HEK293 (cell line): ENCODE data around the gene REEP6.

Experiments
- CTCF ChIA-PET: fragments of 350-600 bp; formaldehyde crosslinking; extraction: SDS; loops from one replicate; lab custom pipeline; 2021; ENCODE audit warnings: antibody characterized with exemption; lab: Yijun Ruan, JAX
- POLR2A ChIA-PET: fragments of 300-600 bp; formaldehyde crosslinking; extraction: SDS; loops from one replicate; lab custom pipeline; 2020; ENCODE audit warnings: antibody characterized with exemption, inconsistent platforms; lab: Yijun Ruan, JAX
- H3K27ac ChIP-seq: fragments of 200-500 bp; sonication (Bioruptor generic); 2 replicates; pipeline ENCODE4 v1.5.1; 2014; ENCODE audit warnings: low read depth, low read length, control low read depth, inconsistent platforms; ENCODE audit errors: extremely low read depth
- H3K36me3 ChIP-seq, 2 experiments: fragments of 200-500 bp in 1 of 2; sonication (Bioruptor generic) in 1 of 2; 1 replicate in 1 of 2; 2 replicates in 1 of 2; pipeline ENCODE4 v1.5.1; 2014 to 2017; ENCODE audit warnings: inconsistent platforms in 2 of 2, low read length in 2 of 2; ENCODE audit not compliant: control insufficient read depth in 2 of 2, insufficient read depth in 1 of 2
- H3K4me1 ChIP-seq: fragments of 200-500 bp; sonication (Bioruptor generic); 2 replicates; pipeline ENCODE4 v1.5.1; 2014; ENCODE audit warnings: mild to moderate bottlenecking, low read length, inconsistent platforms; ENCODE audit not compliant: control insufficient read depth, insufficient read depth
- H3K4me3 ChIP-seq: 2 replicates; pipeline ENCODE4 v1.5.1; 2011; ENCODE audit warnings: low read depth, mild to moderate bottlenecking, control low read depth, low read length, moderate library complexity
- H3K9me3 ChIP-seq: fragments of 200-500 bp; sonication (Bioruptor generic); 2 replicates; pipeline ENCODE4 v1.5.1; 2014; ENCODE audit warnings: low read depth, low read length, inconsistent platforms; ENCODE audit not compliant: control insufficient read depth, insufficient read depth
- GLIS2 ChIP-seq: fragments of 450-650 bp; formaldehyde crosslinking; IDR thresholded peaks from 2 replicates; pipeline ENCODE4 v1.5.1; 2016; ENCODE audit warnings: missing biosample characterization, missing genetic modification characterization
- HOXD13 ChIP-seq: sonication (generic); formaldehyde crosslinking; IDR thresholded peaks from 2 replicates; pipeline ENCODE4 v1.8.0; 2022; ENCODE audit warnings: missing genetic modification reagents, borderline replicate concordance
- KLF1 ChIP-seq: fragments of 450-650 bp; formaldehyde crosslinking; IDR thresholded peaks from 2 replicates; pipeline ENCODE4 v1.5.1; 2016; ENCODE audit warnings: missing biosample characterization, missing genetic modification characterization
- KLF16 ChIP-seq: fragments of 450-650 bp; formaldehyde crosslinking; IDR thresholded peaks from 2 replicates; pipeline ENCODE4 v1.5.1; 2017; ENCODE audit warnings: missing biosample characterization, missing genetic modification characterization
- ZBTB20 ChIP-seq: fragments of 450-650 bp; formaldehyde crosslinking; IDR thresholded peaks from 2 replicates; pipeline ENCODE4 v1.5.1; 2016; ENCODE audit warnings: missing biosample characterization, missing genetic modification characterization
- ZBTB8A ChIP-seq: fragments of 450-650 bp; formaldehyde crosslinking; IDR thresholded peaks from 2 replicates; pipeline ENCODE4 v1.5.1; 2016; ENCODE audit warnings: missing biosample characterization, missing genetic modification characterization
- ZFP3 ChIP-seq: fragments of 450-650 bp; formaldehyde crosslinking; IDR thresholded peaks from 2 replicates; pipeline ENCODE4 v1.5.1; 2016; ENCODE audit warnings: low read depth, missing biosample characterization, missing genetic modification characterization
- ZNF138 ChIP-seq: fragments of 450-650 bp; formaldehyde crosslinking; IDR thresholded peaks from 2 replicates; pipeline ENCODE4 v1.5.1; 2016; ENCODE audit warnings: missing biosample characterization, missing genetic modification characterization, borderline replicate concordance
- ZNF174 ChIP-seq: fragments of 450-650 bp; formaldehyde crosslinking; IDR thresholded peaks from 2 replicates; pipeline ENCODE4 v1.5.0; 2017; ENCODE audit warnings: missing biosample characterization, mild to moderate bottlenecking, missing genetic modification characterization
- ZNF19 ChIP-seq: fragments of 450-650 bp; formaldehyde crosslinking; IDR thresholded peaks from 2 replicates; pipeline ENCODE4; 2016; ENCODE audit warnings: missing biosample characterization, missing genetic modification characterization, low read depth
- ZNF366 ChIP-seq: fragments of 450-650 bp; formaldehyde crosslinking; conservative IDR thresholded peaks from 2 replicates; pipeline ENCODE4 v1.5.1; 2016; ENCODE audit warnings: missing biosample characterization, missing genetic modification characterization
- ZNF416 ChIP-seq: fragments of 450-650 bp; formaldehyde crosslinking; IDR thresholded peaks from 2 replicates; pipeline ENCODE4 v1.5.1; 2016; ENCODE audit warnings: missing biosample characterization, missing genetic modification characterization
- ZNF529 ChIP-seq: fragments of 450-650 bp; formaldehyde crosslinking; IDR thresholded peaks from 2 replicates; pipeline ENCODE4 v1.5.1; 2017; ENCODE audit warnings: missing genetic modification characterization, missing biosample characterization; ENCODE audit not compliant: insufficient replicate concordance
- ZNF768 ChIP-seq: fragments of 450-650 bp; formaldehyde crosslinking; IDR thresholded peaks from 2 replicates; pipeline ENCODE4 v1.5.1; 2018; ENCODE audit warnings: missing biosample characterization, mild to moderate bottlenecking, missing genetic modification characterization
- ZSCAN16 ChIP-seq: fragments of 450-650 bp; formaldehyde crosslinking; IDR thresholded peaks from 2 replicates; pipeline ENCODE4 v1.5.1; 2016; ENCODE audit warnings: missing biosample characterization, missing genetic modification characterization
- TF ChIP-seq, protein P1 (sequence below): fragments of 450-650 bp; formaldehyde crosslinking; IDR thresholded peaks from 2 replicates; pipeline ENCODE4 v1.5.1; 2016; ENCODE audit warnings: missing biosample characterization, missing genetic modification characterization
- TF ChIP-seq, protein P2 (sequence below): fragments of 450-650 bp; formaldehyde crosslinking; IDR thresholded peaks from 2 replicates; pipeline ENCODE4 v1.5.1; 2016; ENCODE audit warnings: missing biosample characterization, missing genetic modification characterization
- TF ChIP-seq, protein P3 (sequence below): fragments of 450-650 bp; formaldehyde crosslinking; IDR thresholded peaks from 2 replicates; pipeline ENCODE4 v1.5.1; 2016; ENCODE audit warnings: missing biosample characterization, missing genetic modification characterization

REEP6 gene

DNA sequence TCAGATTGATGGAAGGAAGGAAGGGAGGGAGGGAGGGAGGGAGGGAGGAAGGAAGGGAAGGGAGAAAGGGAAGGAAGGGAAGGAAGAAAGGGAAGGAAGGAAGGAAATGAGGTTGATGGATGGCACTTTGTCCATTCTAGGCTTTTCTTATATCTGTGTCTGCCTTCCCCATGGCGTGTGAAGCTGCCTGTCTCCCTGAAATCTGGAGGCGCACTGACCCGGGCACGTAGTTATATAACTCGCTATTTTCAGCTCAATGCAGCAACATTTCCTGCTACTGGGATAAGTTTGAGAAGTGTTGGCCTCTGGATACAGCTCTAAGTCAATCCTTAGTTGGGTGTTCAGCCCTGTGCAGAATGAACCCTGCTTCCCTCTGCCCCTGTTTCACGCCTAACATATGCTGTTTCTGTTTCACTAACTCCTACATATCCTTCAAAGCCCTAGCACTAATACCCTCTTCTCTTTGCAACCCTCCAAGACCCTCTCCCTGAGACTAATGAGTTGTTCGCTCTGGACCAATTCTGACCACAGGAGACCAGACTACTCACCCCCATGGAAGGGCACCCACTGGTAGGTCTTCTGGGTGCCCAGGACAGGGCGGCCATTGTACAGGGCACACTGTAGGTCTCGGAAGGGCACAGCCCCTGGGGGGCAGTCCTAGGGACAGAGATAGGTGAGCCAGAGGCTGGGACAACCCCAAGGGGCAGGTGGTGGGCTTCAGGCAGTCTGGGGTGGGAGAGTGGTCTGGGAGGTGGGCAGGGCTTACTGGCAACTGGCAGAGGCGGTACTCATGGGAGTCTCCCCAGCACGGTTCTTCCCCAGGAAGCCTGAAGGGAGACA, 18.8 kb downstream of the REEP6 start:
- ChIA-PET POLR2A (no interaction called here), CTCF (interaction anchor here (0.7 to 1.3 kb wide), 2 partner anchors 36 to 232 kb away, joined by 3 read pairs; no protein-coding TSS in a partner anchor)
- H3K4me3 ChIP-seq = no peak overlapping the region
- H3K9me3 ChIP-seq = no peaks in the 10 kb centered on the region
- TF ChIP-seq ZBTB8A (tag by site-specific recombination) (peak; percentile 74), ZNF366 (peak; percentile 47), ZFP3 (tag by site-specific recombination) (peak; percentile 99), GLIS2 (tag by site-specific recombination) (peak; percentile 22; the same call in 1 of the 2 replicates)
- TF ChIP-seq, protein P1, sequence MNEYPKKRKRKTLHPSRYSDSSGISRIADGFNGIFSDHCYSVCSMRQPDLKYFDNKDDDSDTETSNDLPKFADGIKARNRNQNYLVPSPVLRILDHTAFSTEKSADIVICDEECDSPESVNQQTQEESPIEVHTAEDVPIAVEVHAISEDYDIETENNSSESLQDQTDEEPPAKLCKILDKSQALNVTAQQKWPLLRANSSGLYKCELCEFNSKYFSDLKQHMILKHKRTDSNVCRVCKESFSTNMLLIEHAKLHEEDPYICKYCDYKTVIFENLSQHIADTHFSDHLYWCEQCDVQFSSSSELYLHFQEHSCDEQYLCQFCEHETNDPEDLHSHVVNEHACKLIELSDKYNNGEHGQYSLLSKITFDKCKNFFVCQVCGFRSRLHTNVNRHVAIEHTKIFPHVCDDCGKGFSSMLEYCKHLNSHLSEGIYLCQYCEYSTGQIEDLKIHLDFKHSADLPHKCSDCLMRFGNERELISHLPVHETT (tag by site-specific recombination) = no peak
- TF ChIP-seq, protein P2, sequence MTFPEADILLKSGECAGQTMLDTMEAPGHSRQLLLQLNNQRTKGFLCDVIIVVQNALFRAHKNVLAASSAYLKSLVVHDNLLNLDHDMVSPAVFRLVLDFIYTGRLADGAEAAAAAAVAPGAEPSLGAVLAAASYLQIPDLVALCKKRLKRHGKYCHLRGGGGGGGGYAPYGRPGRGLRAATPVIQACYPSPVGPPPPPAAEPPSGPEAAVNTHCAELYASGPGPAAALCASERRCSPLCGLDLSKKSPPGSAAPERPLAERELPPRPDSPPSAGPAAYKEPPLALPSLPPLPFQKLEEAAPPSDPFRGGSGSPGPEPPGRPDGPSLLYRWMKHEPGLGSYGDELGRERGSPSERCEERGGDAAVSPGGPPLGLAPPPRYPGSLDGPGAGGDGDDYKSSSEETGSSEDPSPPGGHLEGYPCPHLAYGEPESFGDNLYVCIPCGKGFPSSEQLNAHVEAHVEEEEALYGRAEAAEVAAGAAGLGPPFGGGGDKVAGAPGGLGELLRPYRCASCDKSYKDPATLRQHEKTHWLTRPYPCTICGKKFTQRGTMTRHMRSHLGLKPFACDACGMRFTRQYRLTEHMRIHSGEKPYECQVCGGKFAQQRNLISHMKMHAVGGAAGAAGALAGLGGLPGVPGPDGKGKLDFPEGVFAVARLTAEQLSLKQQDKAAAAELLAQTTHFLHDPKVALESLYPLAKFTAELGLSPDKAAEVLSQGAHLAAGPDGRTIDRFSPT = peak; percentile 46; the same call in 1 of the 2 replicates
- TF ChIP-seq, protein P3, sequence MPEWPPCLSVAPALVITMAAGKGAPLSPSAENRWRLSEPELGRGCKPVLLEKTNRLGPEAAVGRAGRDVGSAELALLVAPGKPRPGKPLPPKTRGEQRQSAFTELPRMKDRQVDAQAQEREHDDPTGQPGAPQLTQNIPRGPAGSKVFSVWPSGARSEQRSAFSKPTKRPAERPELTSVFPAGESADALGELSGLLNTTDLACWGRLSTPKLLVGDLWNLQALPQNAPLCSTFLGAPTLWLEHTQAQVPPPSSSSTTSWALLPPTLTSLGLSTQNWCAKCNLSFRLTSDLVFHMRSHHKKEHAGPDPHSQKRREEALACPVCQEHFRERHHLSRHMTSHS = no peak
- no peaks in the 10 kb centered on the region for H3K4me1 ChIP-seq
- no peaks in the 10 kb centered on the region for H3K36me3 ChIP-seq
- no peak overlapping the region for H3K27ac ChIP-seq

DNA sequence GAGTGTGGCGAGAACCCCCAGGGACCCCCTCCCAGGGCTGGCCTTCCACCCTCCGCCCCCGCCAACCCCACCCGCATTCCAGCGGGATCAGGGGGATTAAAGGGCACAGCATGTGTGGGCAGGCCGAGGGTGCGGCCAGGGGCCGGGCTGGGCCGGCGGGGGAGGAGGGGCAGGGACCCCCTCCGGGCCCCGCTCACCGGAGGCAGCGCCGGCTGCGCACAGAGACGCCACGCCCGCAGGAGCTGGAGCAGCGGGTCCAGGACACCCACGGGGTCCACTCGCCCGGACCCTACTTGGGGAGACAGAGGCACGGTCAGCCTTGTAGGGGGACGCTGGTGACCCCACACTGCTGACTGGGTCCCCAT, 19.4 kb downstream of the REEP6 start:
- TF ChIP-seq ZSCAN16 (tag by site-specific recombination) (no peak), KLF1 (tag by site-specific recombination) (peak; percentile 58)
- H3K27ac ChIP-seq = no peak overlapping the region
- CTCF ChIA-PET = no interaction called here
- no peaks in the 10 kb centered on the region for H3K36me3 ChIP-seq
- POLR2A ChIA-PET = no interaction called here
- no peaks in the 10 kb centered on the region for H3K9me3 ChIP-seq
- H3K4me3 ChIP-seq = no peak overlapping the region
- no peaks in the 10 kb centered on the region for H3K4me1 ChIP-seq

DNA sequence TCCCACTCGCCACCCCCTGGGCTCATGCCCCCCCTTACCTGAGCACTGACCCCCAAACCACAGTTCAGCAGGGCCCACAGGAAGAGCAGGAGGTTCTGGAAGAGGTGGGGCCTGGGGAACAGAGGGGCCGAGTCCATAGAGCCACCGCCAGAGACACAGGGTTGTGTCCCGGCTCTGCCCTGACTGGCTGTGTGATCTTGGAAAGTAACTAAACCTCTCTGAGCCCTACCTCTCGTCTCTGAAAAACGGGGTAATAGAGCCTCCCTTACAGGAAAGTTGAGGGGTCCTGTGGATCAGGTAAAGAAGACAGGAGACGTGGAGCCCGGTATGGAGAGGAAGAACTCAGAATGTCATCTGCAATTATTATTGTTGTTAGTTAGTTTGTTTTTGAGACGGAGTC, 19.8 kb downstream of the REEP6 start:
- Histone ChIP-seq H3K36me3 (no peaks in the 10 kb centered on the region), H3K27ac (no peak overlapping the region), H3K4me3 (no peak overlapping the region), H3K9me3 (no peaks in the 10 kb centered on the region), H3K4me1 (no peaks in the 10 kb centered on the region)
- CTCF ChIA-PET = no interaction called here
- TF ChIP-seq ZNF19 = no peak
- no peak for TF ChIP-seq ZNF174 (tag by site-specific recombination)
- TF ChIP-seq ZNF138 (tag by site-specific recombination) = no peak
- no peak for TF ChIP-seq ZNF416
- no peak for TF ChIP-seq HOXD13 (CRISPR knock-in tag)
- peak; percentile 78; the same call in 1 of the 2 replicates for TF ChIP-seq ZNF768 (tag by site-specific recombination)
- TF ChIP-seq ZNF529 (tag by site-specific recombination) = no peak
- no peak for TF ChIP-seq KLF16 (tag by site-specific recombination)
- TF ChIP-seq ZBTB20 (tag by site-specific recombination) = no peak
- POLR2A ChIA-PET = no interaction called here
